Esophagus (tissue), 2 donors: ENCODE results near the gene RAD51B. TPM values are rescaled to one million over a fixed set of nuclear protein-coding genes. Genes with fewer than 3 reads are reported as not detected.

ENCODE experiments used
- H3K27ac ChIP-seq, 2 donors: one replicate each; pipeline ENCODE4 v1.5.1; 2013; ENCODE audit warnings: low read depth in 2 of 2, mild to moderate bottlenecking in 2 of 2, inconsistent platforms in 1 of 2, low read length in 1 of 2, moderate library complexity in 1 of 2
- H3K27me3 ChIP-seq, 2 donors: one replicate each; pipeline ENCODE4 v1.6.1; 2013; ENCODE audit warnings: low read length in 2 of 2, control low read depth in 1 of 2, mild to moderate bottlenecking in 1 of 2; ENCODE audit not compliant: insufficient read depth in 2 of 2, control insufficient read depth in 1 of 2
- H3K36me3 ChIP-seq, 2 donors: one replicate each; pipeline ENCODE4 v1.6.1; 2013; ENCODE audit warnings: low read length in 1 of 2; ENCODE audit not compliant: control insufficient read depth in 2 of 2, insufficient read depth in 2 of 2
- H3K4me1 ChIP-seq, 2 donors: one replicate each; pipeline ENCODE4 v1.6.1; 2013; ENCODE audit warnings: low read length in 1 of 2; ENCODE audit not compliant: control insufficient read depth in 2 of 2, insufficient read depth in 2 of 2
- H3K4me3 ChIP-seq, 2 donors: one replicate each; pipeline ENCODE4 v1.5.1; 2013; ENCODE audit warnings: low read length in 2 of 2, mild to moderate bottlenecking in 2 of 2, low read depth in 1 of 2, moderate library complexity in 1 of 2
- H3K9me3 ChIP-seq, 2 donors: one replicate each; pipeline ENCODE4 v1.6.1; 2013; ENCODE audit warnings: mild to moderate bottlenecking in 2 of 2, low read depth in 1 of 2, low read length in 1 of 2, moderate library complexity in 1 of 2; ENCODE audit not compliant: control insufficient read depth in 2 of 2, insufficient read depth in 1 of 2
- WGBS, 2 donors: extraction: QIAGEN DNeasy Blood & Tissue Kit; methylation state at CpG; one replicate each; pipeline ENCODE4 v1.1.7; 2013; 5-methylcytosine and 5-hydroxymethylcytosine counted together
- polyA plus RNA-seq, 2 donors: library from polyadenylated mRNA; stranded (reverse); fragments of 200-250 nt; gene quantifications; one replicate each; pipeline ENCODE4 v1.2.3, GENCODE V29; 2013
- donor health status: healthy with polysubstance abuse.
- donor health status: Bipolar disorder and iron deficiency.

The RAD51B gene
- polyA plus RNA-seq, 2 donors: 3.2 to 4.0 TPM

GRCh38 chr14:67919259-67920032, 99.9 kb downstream of the RAD51B start:
- Histone ChIP-seq H3K4me1 (no peaks in the 10 kb centered on the region), H3K9me3 (no peaks in the 10 kb centered on the region), H3K27ac (no peak overlapping the region), H3K36me3 (no peaks in the 10 kb centered on the region), H3K4me3 (no peak overlapping the region), H3K27me3 (no peaks in the 10 kb centered on the region)
- WGBS, 2 donors: 71 to 72% methylated on average over 7 of the region's 7 CpGs

GRCh38 chr14:67926821-67927220, 107.2 kb downstream of the RAD51B start:
- Histone ChIP-seq H3K27ac (no peak overlapping the region), H3K4me3 (no peak overlapping the region), H3K27me3 (no peaks in the 10 kb centered on the region), H3K9me3 (peaks cover 0 to 5% of the 10 kb centered on the region in 2 donors), H3K4me1 (no peaks in the 10 kb centered on the region), H3K36me3 (no peaks in the 10 kb centered on the region)
- WGBS, 2 donors: 92 to 97% methylated on average over 3 of the region's 3 CpGs

GRCh38 chr14:67927244-67927643, 107.7 kb downstream of the RAD51B start:
- H3K4me1 ChIP-seq: no peaks in the 10 kb centered on the region
- H3K36me3 ChIP-seq: no peaks in the 10 kb centered on the region
- H3K9me3 ChIP-seq: peaks cover 0 to 5% of the 10 kb centered on the region in 2 donors
- WGBS, 2 donors: 72 to 93% methylated on average over 4 of the region's 4 CpGs
- H3K27me3 ChIP-seq: no peaks in the 10 kb centered on the region
- no peak overlapping the region for H3K4me3 ChIP-seq
- H3K27ac ChIP-seq: no peak overlapping the region

- H3K9me3 ChIP-seq: peaks cover 0 to 5% of the 10 kb centered on the region in 2 donors
- H3K4me1 ChIP-seq: no peaks in the 10 kb centered on the region
- no peak overlapping the region for H3K27ac ChIP-seq
- H3K27me3 ChIP-seq: no peaks in the 10 kb centered on the region
- H3K36me3 ChIP-seq: no peaks in the 10 kb centered on the region
- 93 to 95% methylated on average over 11 of the region's 11 CpGs for WGBS, 2 donors
- H3K4me3 ChIP-seq: no peak overlapping the region
These were observed 108.8 kb downstream of the RAD51B start for GRCh38 chr14:67928375-67928774.

GRCh38 chr14:67932708-67933246, 113.2 kb downstream of the RAD51B start:
- no peaks in the 10 kb centered on the region for H3K4me1 ChIP-seq
- no peaks in the 10 kb centered on the region for H3K36me3 ChIP-seq
- H3K27me3 ChIP-seq: no peaks in the 10 kb centered on the region
- no peaks in the 10 kb centered on the region for H3K9me3 ChIP-seq
- WGBS, 2 donors: 78 to 88% methylated on average over 4 of the region's 4 CpGs
- H3K4me3 ChIP-seq: no peak overlapping the region
- H3K27ac ChIP-seq: no peak overlapping the region

GRCh38 chr14:67933266-67933665, 113.7 kb downstream of the RAD51B start:
- H3K4me1 ChIP-seq: no peaks in the 10 kb centered on the region
- H3K4me3 ChIP-seq: no peak overlapping the region
- H3K27me3 ChIP-seq: no peaks in the 10 kb centered on the region
- H3K27ac ChIP-seq: no peak overlapping the region
- H3K9me3 ChIP-seq: no peaks in the 10 kb centered on the region
- no peaks in the 10 kb centered on the region for H3K36me3 ChIP-seq

GRCh38 chr14:67934087-67934486, 114.5 kb downstream of the RAD51B start:
- 25 to 28% methylated on average over 1 of the region's 1 CpG for WGBS, 2 donors
- H3K4me3 ChIP-seq: no peak overlapping the region
- H3K4me1 ChIP-seq: no peaks in the 10 kb centered on the region
- H3K9me3 ChIP-seq: no peaks in the 10 kb centered on the region
- no peak overlapping the region for H3K27ac ChIP-seq
- H3K27me3 ChIP-seq: no peaks in the 10 kb centered on the region
- H3K36me3 ChIP-seq: no peaks in the 10 kb centered on the region

- Histone ChIP-seq H3K27ac (no peak overlapping the region), H3K9me3 (no peaks in the 10 kb centered on the region), H3K4me1 (no peaks in the 10 kb centered on the region), H3K36me3 (no peaks in the 10 kb centered on the region), H3K27me3 (no peaks in the 10 kb centered on the region), H3K4me3 (no peak overlapping the region)
- WGBS, 2 donors: 96 to 100% methylated on average over 1 of the region's 1 CpG
These were observed 115.3 kb downstream of the RAD51B start for GRCh38 chr14:67934862-67935261.

- Histone ChIP-seq H3K4me3 (no peak overlapping the region), H3K27me3 (no peaks in the 10 kb centered on the region), H3K27ac (no peak overlapping the region), H3K4me1 (no peaks in the 10 kb centered on the region), H3K9me3 (no peaks in the 10 kb centered on the region), H3K36me3 (no peaks in the 10 kb centered on the region)
- WGBS, 2 donors: 92 to 94% methylated on average over 2 of the region's 2 CpGs
These were observed 115.8 kb downstream of the RAD51B start for GRCh38 chr14:67935371-67935770.

GRCh38 chr14:67938071-67938470, 118.5 kb downstream of the RAD51B start:
- no peaks in the 10 kb centered on the region for H3K9me3 ChIP-seq
- H3K4me3 ChIP-seq: no peak overlapping the region
- WGBS, 2 donors: 60 to 61% methylated on average over 2 of the region's 2 CpGs
- peak overlapping the region in 1 of 2 donors; percentile 33 for H3K27ac ChIP-seq
- no peaks in the 10 kb centered on the region for H3K27me3 ChIP-seq
- H3K36me3 ChIP-seq: no peaks in the 10 kb centered on the region
- H3K4me1 ChIP-seq: no peaks in the 10 kb centered on the region
